NCI-H1417 (cell line): ENCODE data around the gene MYL12B.

Source experiments
- DNase-seq, 3 experiments: peaks; one replicate each; lab custom pipeline; 2025; lab: John Stamatoyannopoulos, UW

The MYL12B gene

DNA sequence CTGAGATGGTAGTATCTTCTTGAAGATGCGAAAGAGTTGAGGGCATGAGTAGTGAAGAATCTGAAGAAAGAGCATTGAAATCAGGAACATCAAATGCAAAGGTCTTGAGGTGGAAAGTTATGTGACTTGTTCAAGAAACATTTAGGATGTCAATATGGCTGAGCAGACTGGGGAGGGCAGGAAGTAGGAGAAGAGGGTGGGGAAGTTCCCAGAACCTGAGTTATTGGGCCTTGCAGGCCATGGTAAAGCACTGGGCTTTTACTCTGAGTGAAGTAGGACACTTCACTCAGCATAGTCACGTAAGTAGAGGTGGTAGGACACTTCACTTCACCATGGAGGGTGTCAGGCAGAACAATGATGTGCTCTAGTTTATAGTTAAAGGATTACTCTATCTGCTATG lies 26.1 kb upstream of the MYL12B start:
- no peak for DNase-seq

GRCh38 chr18:3236470-3236869 lies 25.5 kb upstream of the MYL12B start:
- DNase-seq: no peak

DNA sequence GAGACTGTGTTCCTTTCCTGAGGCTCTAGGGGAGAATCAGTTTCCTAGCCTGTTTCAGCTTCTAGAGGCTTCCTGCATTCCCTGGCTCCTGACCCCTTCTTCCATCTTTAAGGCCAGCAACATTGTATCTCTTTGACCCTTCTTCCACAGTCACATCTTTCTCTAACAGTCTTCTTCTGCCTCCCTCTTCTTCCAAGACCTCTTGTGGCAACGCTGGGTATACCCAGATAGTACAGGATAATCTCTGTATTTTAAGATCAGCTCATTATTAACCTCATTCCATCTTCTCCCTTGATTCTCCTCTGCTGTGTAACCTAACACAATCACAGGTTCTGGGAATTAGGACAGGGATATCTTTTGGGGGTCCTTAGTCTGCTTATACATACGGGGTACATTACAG lies 23.2 kb upstream of the MYL12B start:
- DNase-seq: no peak

GRCh38 chr18:3245185-3245564 lies 16.8 kb upstream of the MYL12B start:
- no peak for DNase-seq

DNA sequence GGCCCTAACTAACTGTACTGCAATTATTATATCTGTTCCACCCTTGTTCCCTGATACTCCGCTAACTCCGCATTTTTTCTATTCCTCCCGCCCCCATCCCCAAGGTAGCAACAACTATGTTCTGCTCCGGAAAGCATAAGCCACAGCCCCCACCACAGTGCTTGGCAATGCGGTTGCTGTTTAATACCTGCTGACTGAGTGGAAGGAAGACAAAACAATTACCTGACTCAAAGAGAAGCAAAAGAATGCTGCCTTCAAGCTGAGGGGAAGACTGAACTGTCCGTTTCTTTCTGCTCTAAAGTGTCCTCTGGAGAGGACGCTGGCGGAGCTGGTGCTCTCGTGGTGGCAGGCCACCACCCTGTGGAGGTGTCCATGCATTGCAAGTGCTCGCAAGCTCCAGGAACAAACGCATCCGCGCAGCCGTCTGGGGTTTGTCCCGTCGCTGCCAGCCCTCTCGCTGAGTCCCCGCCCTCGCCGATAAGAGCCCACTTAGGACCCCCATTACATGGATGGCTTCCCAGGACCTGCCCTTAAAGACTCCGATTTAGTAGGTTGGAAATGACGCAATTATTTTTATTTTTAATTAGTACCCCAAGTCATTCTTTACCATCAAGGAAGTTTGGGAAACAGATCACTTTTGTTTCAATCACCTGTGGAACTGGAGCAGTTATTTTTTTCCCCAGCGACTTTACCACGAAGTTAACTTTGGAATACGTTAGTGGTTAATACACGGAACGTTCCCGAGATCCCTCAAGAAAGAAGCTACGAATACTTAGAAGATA lies 15.9 kb upstream of the MYL12B start:
- DNase-seq: peak; percentile 62 to 82 (median 65)

- DNase-seq: peak in 1 of 3 experiments; percentile 32
Observed at GRCh38 chr18:3246635-3247239, 15.2 kb upstream of the MYL12B start.

GRCh38 chr18:3247240-3248061 lies 14.5 kb upstream of the MYL12B start, which contains the start of gene MYL12A:
Gene MYL12A (plus strand): TSS chr18:3247801. CDS start chr18:3253248, 5,447 bp downstream.
- DNase-seq: peak; percentile 94 to 98 (median 96)

DNA sequence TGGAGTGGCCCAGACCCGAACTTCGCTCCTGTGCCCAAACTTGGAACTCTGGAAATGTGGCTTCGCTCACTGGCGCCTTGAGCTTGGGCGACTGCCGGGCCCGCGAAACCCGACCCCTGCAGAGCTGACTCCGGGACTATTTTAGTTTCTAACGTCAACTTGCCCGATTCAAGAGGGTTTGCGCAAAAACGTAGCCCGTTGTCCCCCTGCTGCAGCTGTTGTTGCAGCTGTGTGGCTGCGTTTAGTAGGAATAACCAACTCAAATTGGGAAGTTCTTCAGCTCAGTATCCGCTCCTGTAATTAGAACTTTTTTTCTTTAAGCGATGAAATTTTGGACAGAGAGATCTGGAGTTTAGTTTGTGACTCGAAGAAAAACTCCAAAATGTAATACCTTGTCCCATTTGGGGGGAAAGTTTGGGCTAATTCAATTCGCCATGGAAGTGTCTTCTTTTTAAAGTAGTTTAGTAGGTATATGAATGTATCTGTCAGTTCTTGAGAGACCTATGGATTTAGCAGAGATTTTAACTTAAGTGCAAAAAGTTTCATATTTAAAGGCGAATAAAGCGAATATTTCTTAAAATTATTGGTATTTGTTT lies 13.8 kb upstream of the MYL12B start:
- no peak for DNase-seq

DNA sequence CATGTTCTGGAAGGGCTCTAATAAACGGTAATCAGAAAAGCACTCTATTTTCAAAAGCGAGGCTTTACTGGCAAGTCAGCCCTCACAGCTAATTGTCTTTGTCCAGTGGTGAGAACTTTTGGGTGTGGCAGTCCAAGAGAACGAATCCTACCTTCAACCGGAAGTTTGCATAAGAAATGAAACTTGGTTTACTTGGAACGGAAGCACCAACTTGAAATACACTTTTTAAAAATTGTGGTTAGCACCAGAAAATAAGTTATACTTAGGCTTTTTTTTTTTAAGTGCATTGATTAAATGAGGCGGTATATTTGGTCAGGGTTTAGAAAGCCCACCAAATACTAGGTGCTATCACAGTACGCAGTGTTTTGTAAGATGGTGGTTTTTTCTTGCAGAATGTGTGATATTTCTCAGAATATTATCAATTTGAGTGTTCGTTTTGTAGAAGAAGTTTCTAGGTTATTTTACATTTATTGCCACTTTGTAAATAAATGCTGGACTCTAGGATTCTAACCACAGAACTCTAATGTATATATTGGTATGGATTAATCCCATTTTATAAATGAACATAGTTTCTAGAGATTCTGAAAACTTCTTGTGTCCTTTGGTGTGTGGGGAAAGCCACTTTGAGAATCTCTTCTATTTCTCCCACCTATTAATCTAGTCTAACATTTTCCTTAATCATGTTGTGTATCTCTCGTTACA lies 13.1 kb upstream of the MYL12B start:
- peak in 1 of 3 experiments; percentile 46 for DNase-seq

DNA sequence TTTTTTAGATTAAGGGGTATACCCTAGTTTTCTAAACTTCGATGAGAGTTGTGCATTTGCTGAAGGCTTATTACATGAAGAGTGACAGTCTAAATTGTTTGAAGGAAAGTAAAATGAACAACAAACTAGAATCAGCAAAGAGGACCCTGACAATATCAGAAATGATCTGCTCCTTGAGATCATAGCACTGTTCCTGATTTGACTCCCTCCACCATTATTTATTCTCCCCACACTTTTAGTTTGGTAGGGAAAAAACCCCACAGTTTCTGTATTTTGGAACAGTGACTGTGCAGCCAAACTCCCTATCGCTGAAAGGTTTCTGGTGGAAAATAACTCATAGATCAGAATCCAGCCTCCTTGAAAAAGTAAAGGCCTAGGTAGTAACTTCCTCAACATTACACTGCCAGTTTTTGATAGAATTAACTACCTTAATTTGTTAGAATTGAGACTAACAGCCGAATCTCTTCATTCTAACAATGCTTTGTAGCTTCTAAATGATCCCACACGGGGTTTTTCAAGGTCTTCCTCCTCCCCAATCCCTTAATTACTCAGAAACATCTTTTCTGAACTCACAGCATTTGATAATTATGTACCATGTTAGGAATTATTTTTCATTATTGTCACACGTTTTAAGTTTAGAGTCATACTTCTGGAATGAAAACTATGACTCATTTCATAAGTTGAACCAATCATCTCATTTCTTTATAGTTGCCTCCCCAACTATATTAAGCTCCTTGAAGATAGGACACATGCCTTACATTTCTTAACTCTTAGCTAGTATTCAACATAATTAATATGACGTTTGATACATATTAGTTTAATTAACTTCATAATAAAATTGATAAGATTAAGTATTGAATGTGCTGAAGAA lies 11.5 kb upstream of the MYL12B start:
- DNase-seq: no peak

GRCh38 chr18:3251249-3251962 lies 10.5 kb upstream of the MYL12B start:
- no peak for DNase-seq

DNA sequence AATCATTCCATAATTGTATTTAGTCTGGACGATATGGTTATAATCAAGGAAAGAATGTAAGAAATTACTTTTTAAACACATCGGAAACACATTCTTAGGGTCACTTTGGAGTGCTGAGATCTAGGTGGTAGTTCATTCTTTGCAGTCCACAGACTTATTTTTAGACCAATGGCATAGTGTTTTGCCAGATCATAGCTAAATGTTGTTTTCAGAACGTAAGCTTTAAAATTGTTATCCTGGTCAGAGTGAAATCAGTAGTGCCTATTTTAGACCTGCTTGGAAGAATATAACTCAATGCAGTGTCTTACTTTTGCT lies 10.0 kb upstream of the MYL12B start:
- DNase-seq: no peak

- no peak for DNase-seq
Observed at GRCh38 chr18:3252843-3253242, 9.1 kb upstream of the MYL12B start.

GRCh38 chr18:3254725-3255124 lies 7.2 kb upstream of the MYL12B start:
- DNase-seq: no peak

DNA sequence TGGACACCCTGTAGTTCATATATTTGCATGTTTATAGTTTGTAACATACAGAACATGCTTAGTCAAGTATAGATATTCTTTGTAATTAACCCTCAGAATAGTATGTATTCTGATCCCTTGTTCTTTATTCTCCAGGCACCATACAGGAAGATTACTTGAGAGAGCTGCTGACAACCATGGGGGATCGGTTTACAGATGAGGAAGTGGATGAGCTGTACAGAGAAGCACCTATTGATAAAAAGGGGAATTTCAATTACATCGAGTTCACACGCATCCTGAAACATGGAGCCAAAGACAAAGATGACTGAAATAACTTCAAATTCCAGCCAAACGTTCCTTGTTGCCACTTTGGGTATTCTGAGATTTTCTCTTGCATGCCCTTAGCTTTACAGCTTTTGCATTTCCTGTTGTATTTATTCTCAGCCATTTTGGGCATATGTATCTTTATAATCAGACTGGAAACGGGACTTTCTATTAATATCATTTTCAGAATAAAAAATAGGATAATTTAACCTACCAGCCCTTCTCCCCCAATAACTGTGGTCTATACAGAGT lies 6.2 kb upstream of the MYL12B start:
- no peak for DNase-seq

GRCh38 chr18:3256693-3257626 lies 5.0 kb upstream of the MYL12B start:
- no peak for DNase-seq

- no peak for DNase-seq
Observed at GRCh38 chr18:3257627-3258120, 4.3 kb upstream of the MYL12B start.

DNA sequence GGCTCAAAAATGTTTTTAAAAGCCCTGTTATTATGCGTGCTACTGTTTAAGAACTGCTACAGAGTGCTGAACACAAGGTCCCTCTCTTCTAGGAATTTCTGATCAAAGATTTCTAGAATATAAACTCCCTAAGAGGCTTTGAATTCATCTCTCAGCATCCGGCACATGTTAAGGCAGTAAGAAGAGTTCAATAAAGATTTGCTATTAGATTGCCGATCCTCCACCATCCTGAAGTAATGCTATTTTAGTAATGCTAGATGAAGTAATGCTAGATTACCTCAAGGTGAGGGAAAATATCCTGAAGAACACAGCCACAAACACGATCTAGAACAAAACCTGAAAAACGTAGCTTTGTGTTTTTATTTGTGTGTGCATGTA lies 949 bp upstream of the MYL12B start:
- no peak for DNase-seq
